ENCODE measurements around the gene ACER3.
"Not testable (repeated sequence)": the region's sequence is repeated elsewhere in the genome, so short reads cannot be mapped to it uniquely, and the experiment has no call there.

ACER3 gene

GRCh38 chr11:76939219-76939631 is 78.5 kb downstream of the ACER3 start:
- DNase-seq: no peak

GRCh38 chr11:76944225-76944624 is 83.5 kb downstream of the ACER3 start:
- DNase-seq: no peak

- no peak for DNase-seq
Measured at GRCh38 chr11:76946223-76946622, 85.5 kb downstream of the ACER3 start.

- DNase-seq: no peak
Measured at GRCh38 chr11:76947190-76947589, 86.5 kb downstream of the ACER3 start.

- no peak for DNase-seq
Measured at GRCh38 chr11:76947800-76948199, 87.1 kb downstream of the ACER3 start.

- DNase-seq: no peak
Measured at GRCh38 chr11:76955459-76956114, 94.9 kb downstream of the ACER3 start.

- no peak for DNase-seq
Measured at GRCh38 chr11:76962583-76963416, 102.1 kb downstream of the ACER3 start.

- DNase-seq: not testable (repeated sequence)
Measured at GRCh38 chr11:76963417-76964168, 102.9 kb downstream of the ACER3 start.

GRCh38 chr11:76972051-76972450 is 111.3 kb downstream of the ACER3 start:
- DNase-seq: no peak

- no peak for DNase-seq
Measured at GRCh38 chr11:76974179-76974891, 113.6 kb downstream of the ACER3 start.

- DNase-seq: no peak
Measured at GRCh38 chr11:76975513-76975912, 114.8 kb downstream of the ACER3 start.

- DNase-seq: no peak
Measured at GRCh38 chr11:76977791-76978190, 117.1 kb downstream of the ACER3 start.

GRCh38 chr11:76978239-76978638 is 117.5 kb downstream of the ACER3 start:
- no peak for DNase-seq

- DNase-seq: no peak
Measured at GRCh38 chr11:76978818-76979217, 118.1 kb downstream of the ACER3 start.

GRCh38 chr11:76980196-76980595 is 119.5 kb downstream of the ACER3 start:
- no peak for DNase-seq

- no peak for DNase-seq
Measured at GRCh38 chr11:76984743-76985142, 124.0 kb downstream of the ACER3 start.

GRCh38 chr11:76987203-76987602 is 126.5 kb downstream of the ACER3 start:
- no peak for DNase-seq

GRCh38 chr11:76990628-76991027 is 129.9 kb downstream of the ACER3 start:
- no peak for DNase-seq

GRCh38 chr11:76995081-76995576 is 134.4 kb downstream of the ACER3 start:
- DNase-seq: no peak

GRCh38 chr11:76997512-76997911 is 136.8 kb downstream of the ACER3 start:
- no peak for DNase-seq

- no peak for DNase-seq
Measured at GRCh38 chr11:76999597-76999996, 138.9 kb downstream of the ACER3 start.

GRCh38 chr11:77001613-77002012 is 140.9 kb downstream of the ACER3 start:
- no peak for DNase-seq

- no peak for DNase-seq
Measured at GRCh38 chr11:77002776-77003175, 142.1 kb downstream of the ACER3 start.
